CD14-positive monocyte (primary cell): ENCODE measurements around the gene FH. TPM values are rescaled to one million over a fixed set of nuclear protein-coding genes. Genes with fewer than 3 reads are reported as not detected.
A peak's percentile ranks its signal among the peaks of the same experiment; 100 is the strongest.

ENCODE experiments used
- DNase-seq, 3 donors: peaks; one replicate each; pipeline ENCODE4 v3.0.0-alpha.2; 2011 to 2022
- H2AFZ ChIP-seq: 2 replicates; pipeline ENCODE4 v1.6.0; 2012; ENCODE audit warnings: mild to moderate bottlenecking, low read depth, low read length, inconsistent platforms; ENCODE audit not compliant: insufficient read depth, poor library complexity, severe bottlenecking
- H3K27ac ChIP-seq, 2 donors: 1 replicate in 1 of 2; 2 replicates in 1 of 2; pipeline ENCODE4 v1.5.1; 2012 to 2013; ENCODE audit warnings: low read length in 2 of 2, control low read depth in 1 of 2, inconsistent platforms in 1 of 2, low read depth in 1 of 2, mild to moderate bottlenecking in 1 of 2
- H3K27me3 ChIP-seq, 2 donors: one replicate each; pipeline versions ENCODE4 v1.6.0 to v1.6.1; 2011 to 2013; ENCODE audit warnings: low read length in 2 of 2; ENCODE audit not compliant: control insufficient read depth in 2 of 2, insufficient read depth in 2 of 2
- H3K36me3 ChIP-seq, 2 donors: replicated peaks in 1 of 2; 1 replicate in 1 of 2; 2 replicates in 1 of 2; pipeline versions ENCODE4 v1.5.1 to v1.6.1; 2012 to 2013; ENCODE audit warnings: low read length in 2 of 2, control low read depth in 1 of 2, inconsistent platforms in 1 of 2, mild to moderate bottlenecking in 1 of 2; ENCODE audit not compliant: insufficient read depth in 2 of 2, control insufficient read depth in 1 of 2
- H3K4me1 ChIP-seq, 2 donors: 1 replicate in 1 of 2; 2 replicates in 1 of 2; pipeline versions ENCODE4 v1.5.1 to v1.6.1; 2012 to 2013; ENCODE audit warnings: low read length in 2 of 2, control low read depth in 1 of 2, inconsistent platforms in 1 of 2, mild to moderate bottlenecking in 1 of 2, moderate library complexity in 1 of 2; ENCODE audit not compliant: insufficient read depth in 2 of 2, control insufficient read depth in 1 of 2
- H3K4me2 ChIP-seq: replicated peaks from 2 replicates; pipeline ENCODE3; 2012; ENCODE audit warnings: low read length, moderate library complexity, mild to moderate bottlenecking; ENCODE audit not compliant: poor library complexity, severe bottlenecking; ENCODE audit errors: extremely low read depth
- H3K4me3 ChIP-seq, 3 experiments: fragments of 200-600 bp in 1 of 3; sonication (generic) in 1 of 3; replicated peaks in 1 of 3; 1 replicate in 2 of 3; 2 replicates in 1 of 3; pipeline ENCODE4 v1.5.1; 2011 to 2013; ENCODE audit warnings: low read length in 3 of 3, mild to moderate bottlenecking in 3 of 3, control low read depth in 2 of 3, low read depth in 2 of 3, inconsistent platforms in 1 of 3, moderate library complexity in 1 of 3
- H3K79me2 ChIP-seq: 2 replicates; pipeline ENCODE4 v1.6.0; 2012; ENCODE audit warnings: mild to moderate bottlenecking, control low read depth, inconsistent platforms, low read length, moderate library complexity; ENCODE audit not compliant: insufficient read depth
- H3K9ac ChIP-seq: 2 replicates; pipeline ENCODE4 v1.6.0; 2017; ENCODE audit warnings: low read length, mild to moderate bottlenecking; ENCODE audit not compliant: insufficient read depth, poor library complexity, severe bottlenecking
- H3K9me3 ChIP-seq, 2 donors: replicated peaks in 1 of 2; 1 replicate in 1 of 2; 2 replicates in 1 of 2; pipeline versions ENCODE4 v1.5.1 to v1.6.1; 2012 to 2013; ENCODE audit warnings: low read length in 2 of 2, control low read depth in 1 of 2; ENCODE audit not compliant: control insufficient read depth in 1 of 2, insufficient read depth in 1 of 2
- H4K20me1 ChIP-seq: 2 replicates; pipeline ENCODE4 v1.6.0; 2012; ENCODE audit warnings: mild to moderate bottlenecking, low read length, control low read depth, moderate library complexity; ENCODE audit not compliant: insufficient read depth
- H3K27ac Mint-ChIP-seq, 7 donors: one replicate each; pipeline ENCODE4 v1.8.0; 2020; ENCODE audit warnings: mild to moderate bottlenecking in 7 of 7, mixed read lengths in 7 of 7, moderate library complexity in 6 of 7, inconsistent platforms in 2 of 7
- H3K27me3 Mint-ChIP-seq, 3 donors: one replicate each; pipeline ENCODE4 v1.8.0; 2021 to 2022; ENCODE audit warnings: low read depth in 3 of 3, mild to moderate bottlenecking in 3 of 3, mixed read lengths in 3 of 3, moderate library complexity in 3 of 3, inconsistent platforms in 1 of 3
- H3K36me3 Mint-ChIP-seq, 2 donors: one replicate each; pipeline ENCODE4 v1.8.0; 2020; ENCODE audit warnings: mixed read lengths in 2 of 2, inconsistent platforms in 1 of 2, mild to moderate bottlenecking in 1 of 2
- H3K4me1 Mint-ChIP-seq: one replicate; pipeline ENCODE4 v1.8.0; 2020; ENCODE audit warnings: mild to moderate bottlenecking, mixed read lengths
- H3K4me3 Mint-ChIP-seq, 2 donors: one replicate each; pipeline ENCODE4 v1.8.0; 2020; ENCODE audit warnings: mild to moderate bottlenecking in 2 of 2, mixed read lengths in 2 of 2, moderate library complexity in 1 of 2
- H3K9me3 Mint-ChIP-seq, 7 donors: one replicate each; pipeline ENCODE4 v1.8.0; 2020 to 2022; ENCODE audit warnings: mixed read lengths in 7 of 7, mild to moderate bottlenecking in 6 of 7, moderate library complexity in 6 of 7, inconsistent platforms in 2 of 7
- WGBS: methylation state at CpG from one replicate; pipeline ENCODE4 v1.1.5; 2013; ENCODE audit warnings: missing lambda C conversion rate; ENCODE audit not compliant: insufficient coverage; 5-methylcytosine and 5-hydroxymethylcytosine counted together
- intact Hi-C, 2 donors: fragments of 100-400 bp; cut with micrococcal nuclease; formaldehyde crosslinking; loops; one replicate each; pipeline versions ENCODE4 v1.15.0 to v1.15.1; 2023
- polyA plus RNA-seq, 3 donors: library from polyadenylated mRNA; depleted of rRNA in 1 of 3; unstranded in 2 of 3; stranded (reverse) in 1 of 3; fragments of 300-500 nt in 2 of 3; fragments of >200 nt in 1 of 3; fragmentation: Illumina TruSeq in 2 of 3; gene quantifications; 1 replicate in 2 of 3; 2 replicates in 1 of 3; pipeline ENCODE4 v1.2.3, GENCODE V29; 2012 to 2021
- TF ChIP-seq, protein P1 (sequence below): fragments of 200-600 bp; IDR thresholded peaks from one replicate; pipeline ENCODE4 v1.8.0; 2022; ENCODE audit warnings: antibody characterized with exemption, mild to moderate bottlenecking

FH gene
- polyA plus RNA-seq, 3 donors = 21.1 to 34.9 (median 32.5) TPM

DNA sequence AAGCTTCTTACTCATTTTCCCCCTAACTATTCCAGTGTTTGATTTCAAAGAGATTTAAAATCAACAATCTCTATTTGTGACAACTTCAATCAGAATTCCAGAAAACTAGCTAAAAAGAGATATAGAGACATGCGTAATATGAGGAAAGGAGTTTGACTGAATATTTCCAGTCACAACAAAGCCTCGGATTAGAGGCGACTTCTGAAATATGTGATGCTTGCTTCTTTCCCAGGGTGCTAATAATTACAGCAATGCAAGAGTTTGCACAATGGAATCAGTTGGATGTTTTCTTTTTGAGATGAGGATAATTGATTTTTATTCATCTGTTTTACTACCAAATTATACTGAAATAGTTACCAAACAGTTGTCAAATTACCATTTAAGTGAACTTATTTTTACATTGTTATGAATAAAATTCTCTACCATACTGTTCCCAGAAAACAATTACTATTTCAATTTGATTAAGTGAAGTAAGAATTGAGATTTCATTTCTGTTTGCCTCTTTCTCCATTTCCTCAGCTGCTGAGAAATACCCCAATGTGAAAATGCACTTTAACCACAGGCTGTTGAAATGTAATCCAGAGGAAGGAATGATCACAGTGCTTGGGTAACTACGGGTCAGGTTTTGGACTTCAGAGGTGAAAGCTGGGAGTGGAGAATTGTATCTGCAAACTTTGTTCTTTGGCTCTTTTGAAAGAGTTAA lies 40.7 kb upstream of the FH start:
- 25% methylated on average over 2 of the region's 4 CpGs for WGBS
- H3K4me3 ChIP-seq = peak overlapping the region in 1 of 3 experiments; percentile 54
- peaks cover 21 to 46% of the 10 kb centered on the region in 2 donors for H3K36me3 ChIP-seq
- peaks cover 18 to 27% of the 10 kb centered on the region in 2 donors for H3K4me1 ChIP-seq
- intact Hi-C loops = no loop called here
- peak overlapping the region; percentile 39 for H2AFZ ChIP-seq
- Mint-ChIP-seq H3K9me3 (peaks cover 0 to 6% (median 3%) of the 10 kb centered on the region in 7 donors), H3K27ac (peak overlapping the region; percentile 74 to 93 (median 93)), H3K36me3 (peaks cover 51 to 55% of the 10 kb centered on the region in 2 donors), H3K4me1 (peaks cover 41% of the 10 kb centered on the region), H3K4me3 (peak overlapping the region in 1 of 2 donors; percentile 62), H3K27me3 (peaks cover 0 to 2% (median 0%) of the 10 kb centered on the region in 3 donors)
- peak overlapping the region; percentile 35 for H3K9ac ChIP-seq
- no peaks in the 10 kb centered on the region for H3K79me2 ChIP-seq
- TF ChIP-seq, protein P1, sequence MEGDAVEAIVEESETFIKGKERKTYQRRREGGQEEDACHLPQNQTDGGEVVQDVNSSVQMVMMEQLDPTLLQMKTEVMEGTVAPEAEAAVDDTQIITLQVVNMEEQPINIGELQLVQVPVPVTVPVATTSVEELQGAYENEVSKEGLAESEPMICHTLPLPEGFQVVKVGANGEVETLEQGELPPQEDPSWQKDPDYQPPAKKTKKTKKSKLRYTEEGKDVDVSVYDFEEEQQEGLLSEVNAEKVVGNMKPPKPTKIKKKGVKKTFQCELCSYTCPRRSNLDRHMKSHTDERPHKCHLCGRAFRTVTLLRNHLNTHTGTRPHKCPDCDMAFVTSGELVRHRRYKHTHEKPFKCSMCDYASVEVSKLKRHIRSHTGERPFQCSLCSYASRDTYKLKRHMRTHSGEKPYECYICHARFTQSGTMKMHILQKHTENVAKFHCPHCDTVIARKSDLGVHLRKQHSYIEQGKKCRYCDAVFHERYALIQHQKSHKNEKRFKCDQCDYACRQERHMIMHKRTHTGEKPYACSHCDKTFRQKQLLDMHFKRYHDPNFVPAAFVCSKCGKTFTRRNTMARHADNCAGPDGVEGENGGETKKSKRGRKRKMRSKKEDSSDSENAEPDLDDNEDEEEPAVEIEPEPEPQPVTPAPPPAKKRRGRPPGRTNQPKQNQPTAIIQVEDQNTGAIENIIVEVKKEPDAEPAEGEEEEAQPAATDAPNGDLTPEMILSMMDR = no peak
- H4K20me1 ChIP-seq = no peaks in the 10 kb centered on the region
- H3K27me3 ChIP-seq = no peaks in the 10 kb centered on the region
- peak overlapping the region; percentile 57 for H3K4me2 ChIP-seq
- peak; percentile 49 to 70 (median 55) for DNase-seq
- H3K27ac ChIP-seq = peak overlapping the region in 1 of 2 donors; percentile 88
- no peaks in the 10 kb centered on the region for H3K9me3 ChIP-seq

DNA sequence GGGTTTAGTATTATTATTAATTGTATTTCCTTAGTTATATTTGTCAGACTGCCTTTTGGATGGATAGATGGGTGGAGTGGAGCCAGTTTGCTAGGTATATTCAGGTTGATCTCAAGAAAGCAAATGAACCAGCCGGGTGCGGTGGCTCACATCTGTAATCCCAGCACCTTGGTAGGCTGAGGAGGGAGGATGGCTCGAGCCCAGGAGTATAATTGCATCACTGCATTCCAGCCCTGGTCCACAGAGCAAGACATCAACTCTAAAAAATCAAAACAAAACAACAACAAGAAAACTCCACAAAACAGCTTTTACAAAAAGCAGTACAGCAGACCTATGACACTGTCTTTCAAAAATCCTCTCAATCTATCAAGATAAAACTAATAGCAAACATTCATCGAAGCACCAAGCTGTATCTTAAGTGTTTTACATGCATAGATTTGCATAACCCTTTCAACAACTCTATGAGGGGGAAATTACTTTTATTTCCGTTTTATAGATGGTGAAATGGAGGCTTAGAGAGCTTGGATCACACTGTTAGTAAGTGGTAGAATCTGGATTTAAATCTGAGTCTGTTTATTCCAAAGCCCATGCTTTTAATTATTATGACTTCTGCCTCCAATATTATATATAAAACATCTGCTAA lies 38.1 kb upstream of the FH start:
- Mint-ChIP-seq H3K4me3 (no peak overlapping the region), H3K4me1 (peaks cover 50% of the 10 kb centered on the region), H3K36me3 (peaks cover 48 to 49% of the 10 kb centered on the region in 2 donors), H3K27ac (peak overlapping the region in 1 of 7 donors; percentile 56), H3K27me3 (peaks cover 0 to 2% (median 2%) of the 10 kb centered on the region in 3 donors), H3K9me3 (peaks cover 0 to 8% (median 3%) of the 10 kb centered on the region in 7 donors)
- Histone ChIP-seq H3K4me1 (peaks cover 32 to 35% of the 10 kb centered on the region in 2 donors), H3K4me2 (no peak overlapping the region), H3K9ac (no peak overlapping the region), H2AFZ (no peak overlapping the region), H3K36me3 (peaks cover 15 to 28% of the 10 kb centered on the region in 2 donors), H4K20me1 (no peaks in the 10 kb centered on the region), H3K27me3 (no peaks in the 10 kb centered on the region), H3K79me2 (no peaks in the 10 kb centered on the region), H3K4me3 (no peak overlapping the region), H3K27ac (no peak overlapping the region), H3K9me3 (no peaks in the 10 kb centered on the region)
- intact Hi-C loops = no loop called here
- TF ChIP-seq, protein P1 = no peak
- DNase-seq = no peak
- no CpG with 5 or more reads among the region's 5 CpGs for WGBS
